ENCODE data around the gene MCM10.
"Not testable (repeated sequence)": the region's sequence is repeated elsewhere in the genome, so short reads cannot be mapped to it uniquely, and the experiment has no call there.

Gene MCM10

DNA sequence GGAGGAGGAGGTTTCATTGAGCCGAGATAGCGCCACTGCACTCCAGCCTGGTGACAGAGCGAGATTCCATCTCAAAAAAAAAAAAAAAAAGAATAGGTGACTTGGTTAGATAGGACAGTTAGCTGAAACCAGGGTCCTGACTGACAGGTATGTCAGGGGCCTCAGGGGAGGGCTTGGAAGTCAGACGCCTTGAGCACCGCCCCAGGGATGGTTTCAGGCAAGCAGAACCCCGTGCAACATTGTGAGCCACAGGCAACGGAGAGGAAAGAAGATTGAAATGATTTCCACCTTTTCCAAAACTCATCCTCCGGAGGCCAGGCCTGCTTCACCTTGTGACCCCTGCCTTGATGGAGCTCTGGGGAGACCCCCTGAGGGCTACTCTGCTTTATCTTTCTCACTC lies 64.2 kb downstream of the MCM10 start:
- TF ChIP-seq, protein P1, sequence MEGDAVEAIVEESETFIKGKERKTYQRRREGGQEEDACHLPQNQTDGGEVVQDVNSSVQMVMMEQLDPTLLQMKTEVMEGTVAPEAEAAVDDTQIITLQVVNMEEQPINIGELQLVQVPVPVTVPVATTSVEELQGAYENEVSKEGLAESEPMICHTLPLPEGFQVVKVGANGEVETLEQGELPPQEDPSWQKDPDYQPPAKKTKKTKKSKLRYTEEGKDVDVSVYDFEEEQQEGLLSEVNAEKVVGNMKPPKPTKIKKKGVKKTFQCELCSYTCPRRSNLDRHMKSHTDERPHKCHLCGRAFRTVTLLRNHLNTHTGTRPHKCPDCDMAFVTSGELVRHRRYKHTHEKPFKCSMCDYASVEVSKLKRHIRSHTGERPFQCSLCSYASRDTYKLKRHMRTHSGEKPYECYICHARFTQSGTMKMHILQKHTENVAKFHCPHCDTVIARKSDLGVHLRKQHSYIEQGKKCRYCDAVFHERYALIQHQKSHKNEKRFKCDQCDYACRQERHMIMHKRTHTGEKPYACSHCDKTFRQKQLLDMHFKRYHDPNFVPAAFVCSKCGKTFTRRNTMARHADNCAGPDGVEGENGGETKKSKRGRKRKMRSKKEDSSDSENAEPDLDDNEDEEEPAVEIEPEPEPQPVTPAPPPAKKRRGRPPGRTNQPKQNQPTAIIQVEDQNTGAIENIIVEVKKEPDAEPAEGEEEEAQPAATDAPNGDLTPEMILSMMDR (conservative IDR thresholded peaks at IDR 0.05; ENCODE audit: low read depth, low read length): no peak
- no peak for DNase-seq (ENCODE audit: low read depth)
- no peak overlapping the region for H3K4me3 ChIP-seq (ENCODE audit: low read length)

DNA sequence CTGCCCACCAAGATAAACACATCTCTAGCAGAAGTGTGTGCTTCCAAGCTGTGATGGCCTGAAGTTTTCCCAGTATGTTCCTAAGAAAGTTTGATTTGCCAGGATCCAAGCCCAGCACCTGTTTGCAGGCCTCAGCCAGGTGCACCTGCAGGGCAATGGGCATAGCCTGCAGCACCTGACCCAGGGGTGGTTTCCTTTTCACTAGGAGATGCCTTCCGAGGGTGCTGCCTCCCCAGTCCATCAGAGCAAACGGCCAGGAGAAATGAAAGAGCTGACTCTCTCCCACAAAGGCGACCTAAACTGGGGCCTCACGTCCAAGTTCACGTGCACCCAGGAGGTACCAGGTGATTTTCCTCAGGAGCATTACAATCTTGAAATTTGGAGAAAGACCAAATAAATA lies 65.7 kb downstream of the MCM10 start:
- TF ChIP-seq, protein P1 (conservative IDR thresholded peaks at IDR 0.05; ENCODE audit: low read depth, low read length): no peak
- H3K4me3 ChIP-seq (ENCODE audit: low read length): no peak overlapping the region
- no peak for DNase-seq (ENCODE audit: low read depth)

DNA sequence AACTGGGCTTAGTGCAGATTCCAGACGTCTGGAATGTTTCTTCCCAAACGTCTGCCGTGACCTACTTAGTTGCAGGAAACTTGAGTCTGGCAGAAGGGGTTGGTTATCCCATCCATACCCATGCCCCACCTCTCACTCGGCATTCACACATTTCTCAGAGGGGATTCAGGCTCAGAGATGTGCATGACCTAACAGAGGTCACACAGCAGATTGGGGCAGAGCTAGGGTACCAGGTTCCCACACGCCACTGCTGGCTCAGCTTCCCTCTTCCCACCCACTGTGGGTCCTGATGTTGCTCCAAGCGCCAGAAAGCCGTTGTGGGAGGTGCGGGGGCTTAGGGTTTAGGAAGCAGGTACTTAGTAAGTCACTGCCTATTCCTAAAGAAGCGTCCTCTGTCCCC lies 69.8 kb downstream of the MCM10 start:
- TF ChIP-seq, protein P1 (conservative IDR thresholded peaks at IDR 0.05; ENCODE audit: low read depth, low read length): no peak
- no peak for DNase-seq (ENCODE audit: low read depth)
- H3K4me3 ChIP-seq (ENCODE audit: low read length): no peak overlapping the region

DNA sequence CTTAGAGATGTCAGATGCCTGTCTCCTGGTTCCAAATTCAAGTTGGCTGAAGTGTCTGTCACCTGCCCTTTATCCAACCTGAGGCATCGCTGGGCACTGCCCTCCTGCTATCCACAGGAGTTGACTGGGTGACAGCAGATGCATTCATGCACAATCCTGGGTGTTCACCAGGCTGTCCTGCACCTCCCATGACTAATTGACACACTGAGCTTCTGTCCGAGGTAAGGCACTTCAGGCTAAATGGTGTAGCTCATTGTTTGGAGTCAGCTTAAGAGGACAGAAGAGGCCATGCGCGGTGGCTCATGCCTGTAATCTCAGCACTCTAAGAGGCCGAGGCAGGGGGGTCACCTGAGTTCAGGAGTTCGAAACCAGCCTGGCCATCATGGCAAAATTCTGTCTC lies 70.5 kb downstream of the MCM10 start:
- H3K4me3 ChIP-seq (ENCODE audit: low read length): no peak overlapping the region
- no peak for DNase-seq (ENCODE audit: low read depth)
- TF ChIP-seq, protein P1 (conservative IDR thresholded peaks at IDR 0.05; ENCODE audit: low read depth, low read length): no peak

DNA sequence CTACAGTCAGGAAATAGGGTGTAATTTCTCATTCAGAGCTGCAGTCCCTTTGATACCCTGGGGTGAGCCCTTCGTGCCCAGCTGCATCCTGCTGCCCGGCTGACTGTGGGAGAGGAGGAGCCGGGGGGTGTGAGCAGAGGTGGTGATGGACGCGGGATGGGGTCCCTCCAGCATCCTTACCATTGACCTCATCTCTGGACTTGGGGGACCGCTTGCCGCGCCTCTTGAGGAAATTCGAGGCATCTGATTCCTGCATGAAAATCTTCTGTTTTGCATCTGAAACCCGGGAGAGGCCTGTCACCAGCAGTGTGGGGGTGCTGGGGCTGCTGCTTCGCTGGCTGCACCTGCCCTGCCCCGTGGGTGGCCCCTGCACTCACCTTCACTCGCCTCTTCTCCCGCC lies 72.0 kb downstream of the MCM10 start:
- TF ChIP-seq, protein P1 (conservative IDR thresholded peaks at IDR 0.05; ENCODE audit: low read depth, low read length): no peak
- DNase-seq (ENCODE audit: low read depth): no peak
- no peak overlapping the region for H3K4me3 ChIP-seq (ENCODE audit: low read length)

DNA sequence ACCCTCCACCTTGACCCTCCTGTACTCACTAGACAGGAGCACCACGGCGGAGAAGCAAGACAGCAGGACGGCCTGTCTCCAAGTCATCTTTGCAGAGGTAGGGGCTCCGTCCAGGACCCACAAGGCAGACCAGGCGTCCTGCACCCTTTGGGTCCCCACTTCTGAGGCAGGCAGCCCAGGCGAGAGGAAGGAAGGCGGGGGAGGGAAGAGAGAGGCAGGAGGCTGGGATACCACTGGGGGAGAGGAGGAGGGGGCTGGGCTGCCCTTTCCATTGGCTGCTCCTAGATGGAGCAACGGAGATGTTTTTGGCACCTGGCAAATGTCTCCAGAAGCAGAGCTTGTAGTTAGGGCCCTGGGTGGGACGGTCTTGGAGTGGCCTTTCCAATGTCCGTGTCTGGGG lies 72.8 kb downstream of the MCM10 start, which contains the start of gene UCMA:
TSS of gene UCMA (minus strand) at position 203 of the 400 bp plus-strand sequence. CDS start at position 87, 116 bp downstream.
- TF ChIP-seq, protein P1 (conservative IDR thresholded peaks at IDR 0.05; ENCODE audit: low read depth, low read length): no peak
- no peak for DNase-seq (ENCODE audit: low read depth)
- H3K4me3 ChIP-seq (ENCODE audit: low read length): no peak within 1 kb of the TSS

DNA sequence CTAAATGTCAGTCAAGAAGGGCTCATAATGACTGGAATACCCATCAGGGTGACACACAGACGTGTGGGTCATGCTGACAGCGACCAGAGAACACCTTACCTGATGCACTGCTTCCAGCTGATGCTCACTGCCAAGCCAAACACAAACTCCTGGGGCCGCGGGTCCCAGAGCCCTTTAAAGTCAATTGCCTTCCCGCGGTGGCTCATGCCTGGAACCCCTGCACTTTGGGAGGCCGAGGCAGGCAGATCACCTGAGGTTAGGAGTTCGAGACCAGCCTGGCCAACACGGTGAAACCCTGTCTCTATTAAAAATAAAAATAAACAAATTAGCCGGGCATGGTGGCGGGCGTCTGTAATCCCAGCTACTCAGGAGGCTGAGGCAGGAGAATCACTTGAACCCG lies 73.4 kb downstream of the MCM10 start:
- not testable (repeated sequence) for DNase-seq (ENCODE audit: low read depth); H3K4me3 ChIP-seq (ENCODE audit: low read length)

DNA sequence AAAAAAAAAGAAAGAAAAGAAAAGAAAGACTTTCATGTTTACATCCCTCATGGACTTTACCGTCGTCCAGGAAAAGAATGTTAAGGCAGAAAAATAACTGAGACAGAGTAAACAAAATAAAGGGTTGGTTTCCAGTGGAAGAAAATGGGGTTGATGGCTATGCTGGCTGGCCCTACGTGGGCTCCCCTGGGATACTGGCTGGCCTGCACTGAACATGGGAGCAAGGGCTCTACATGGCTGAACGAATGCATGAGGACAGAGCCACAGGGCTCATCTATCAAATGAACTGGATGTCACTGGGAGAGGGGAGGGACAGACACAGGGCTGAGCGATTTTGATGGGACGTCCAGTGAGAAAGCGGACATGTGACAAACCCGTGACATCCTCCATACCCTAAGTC lies 75.3 kb downstream of the MCM10 start:
- no peak for DNase-seq (ENCODE audit: low read depth)
- TF ChIP-seq, protein P1 (conservative IDR thresholded peaks at IDR 0.05; ENCODE audit: low read depth, low read length): no peak
- no peak overlapping the region for H3K4me3 ChIP-seq (ENCODE audit: low read length)
